NCI-H1048 (cell line): ENCODE measurements around the gene TP53.
A peak's percentile ranks its signal among the peaks of the same experiment; 100 is the strongest.

Experiments
- DNase-seq: peaks from one replicate; lab custom pipeline; 2025; lab: John Stamatoyannopoulos, UW

TP53 gene

DNA sequence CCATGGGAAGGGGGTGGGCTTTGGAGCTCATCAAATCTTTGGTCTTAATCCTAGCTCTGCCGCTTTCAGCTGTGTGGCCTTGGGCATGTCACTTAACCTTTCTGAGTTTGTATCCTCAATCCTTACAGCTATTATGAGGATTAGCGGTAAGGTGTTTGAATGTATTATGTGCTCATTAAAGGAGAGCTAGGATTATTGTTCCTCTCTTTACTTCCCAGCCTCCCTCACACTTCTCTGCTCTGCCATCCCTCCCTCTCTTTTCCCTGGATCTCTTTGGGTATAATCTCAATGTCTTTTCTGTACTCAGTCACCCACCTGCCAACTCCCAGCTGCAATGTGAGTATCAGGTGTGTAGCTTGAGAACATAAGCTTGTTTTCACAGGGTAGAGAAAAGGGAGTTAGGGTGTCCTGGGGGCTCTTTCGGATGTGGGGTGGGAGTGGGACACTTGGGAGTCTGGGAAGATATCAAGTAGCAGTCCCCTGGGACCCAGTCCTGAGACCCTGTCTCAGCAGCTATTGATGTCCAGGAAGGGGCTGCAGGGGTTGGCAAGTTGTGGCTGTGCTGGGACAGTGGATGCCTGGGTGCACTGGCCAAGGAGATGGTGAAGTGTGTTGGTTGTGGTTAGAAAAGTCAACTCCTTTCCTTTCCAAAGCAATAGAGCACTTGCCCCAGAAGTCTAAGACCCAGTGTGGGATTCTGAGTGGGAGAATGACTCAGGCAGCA is 19.5 kb upstream of the TP53 start:
- DNase-seq = no peak

DNA sequence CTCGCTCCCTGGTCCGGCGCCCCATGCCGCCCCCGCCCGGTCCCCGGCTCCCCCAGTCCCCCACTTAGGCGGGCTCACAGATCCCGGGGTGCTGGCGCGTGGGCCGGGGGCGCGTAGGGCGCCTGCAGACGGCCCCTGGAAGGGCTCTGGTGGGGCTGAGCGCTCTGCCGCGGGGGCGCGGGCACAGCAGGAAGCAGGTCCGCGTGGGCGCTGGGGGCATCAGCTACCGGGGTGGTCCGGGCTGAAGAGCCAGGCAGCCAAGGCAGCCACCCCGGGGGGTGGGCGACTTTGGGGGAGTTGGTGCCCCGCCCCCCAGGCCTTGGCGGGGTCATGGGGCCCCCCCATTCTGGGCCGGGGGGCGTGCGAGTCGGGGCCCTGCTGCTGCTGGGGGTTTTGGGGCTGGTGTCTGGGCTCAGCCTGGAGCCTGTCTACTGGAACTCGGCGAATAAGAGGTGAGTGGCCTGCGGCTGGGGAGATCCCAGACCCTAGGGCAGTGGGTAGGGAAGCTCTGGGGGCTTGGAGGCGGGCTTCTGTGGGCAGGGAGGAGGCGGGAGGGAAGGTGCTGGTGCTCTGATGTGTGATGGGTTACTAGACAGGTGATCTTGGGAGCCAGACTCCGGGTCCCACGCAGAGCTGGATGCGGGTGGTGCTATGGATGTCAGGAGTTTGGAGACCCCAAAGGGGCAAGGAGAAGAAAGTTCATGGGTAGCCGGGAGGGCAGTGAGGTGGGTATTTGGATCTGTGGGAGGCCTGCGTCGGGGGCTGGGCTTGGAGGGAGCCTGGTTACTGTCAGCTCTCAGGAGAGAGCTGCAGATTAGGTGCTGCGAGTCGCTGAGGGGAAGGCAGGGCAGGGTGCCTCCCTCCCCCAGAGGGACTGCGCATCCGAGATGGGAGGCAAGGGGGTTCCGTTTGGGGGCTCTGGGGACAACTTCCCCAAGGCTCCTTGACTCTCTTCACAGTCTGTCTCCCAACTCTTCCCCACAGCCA is 18.3 kb upstream of the TP53 start:
- DNase-seq = no peak

DNA sequence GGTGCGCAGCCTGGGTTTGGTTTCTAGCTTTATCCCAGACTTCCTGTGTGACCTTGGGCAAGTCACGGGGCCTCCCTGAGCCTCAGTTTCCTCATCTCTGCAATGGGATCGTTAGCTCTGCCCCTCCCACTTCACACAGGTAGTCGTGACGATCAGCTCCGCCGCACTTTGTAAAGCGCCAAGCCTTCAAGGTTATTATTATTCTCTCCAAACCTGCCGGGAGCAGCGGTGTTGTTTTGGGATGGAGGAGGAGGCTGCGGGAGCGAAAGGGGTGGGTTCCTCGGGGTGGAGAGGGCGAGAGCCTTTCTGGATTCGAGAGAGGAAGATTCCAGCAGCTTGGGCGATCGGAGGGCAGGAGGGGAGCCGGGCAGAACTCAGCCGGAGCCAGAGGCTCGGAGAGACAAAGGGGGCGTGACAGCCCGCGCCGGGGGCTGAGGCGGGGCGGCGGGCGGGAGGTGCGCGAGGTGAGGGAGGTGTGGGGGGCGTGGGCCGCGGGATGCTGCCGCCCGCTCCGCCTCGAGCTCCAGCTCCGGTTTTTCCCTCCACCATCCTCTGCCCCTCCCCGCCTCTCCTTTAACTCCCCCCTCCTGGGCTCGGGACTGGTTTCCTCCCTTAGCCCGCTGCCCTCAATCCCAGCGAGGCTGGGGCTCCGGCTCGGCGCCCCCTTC is 17.4 kb upstream of the TP53 start, which contains the start of gene EFNB3:
Gene EFNB3 (plus strand): TSS at position 602 of the 668 bp plus-strand sequence. CDS start 397 bp downstream, outside the sequence.
- DNase-seq = peak; percentile 49

DNA sequence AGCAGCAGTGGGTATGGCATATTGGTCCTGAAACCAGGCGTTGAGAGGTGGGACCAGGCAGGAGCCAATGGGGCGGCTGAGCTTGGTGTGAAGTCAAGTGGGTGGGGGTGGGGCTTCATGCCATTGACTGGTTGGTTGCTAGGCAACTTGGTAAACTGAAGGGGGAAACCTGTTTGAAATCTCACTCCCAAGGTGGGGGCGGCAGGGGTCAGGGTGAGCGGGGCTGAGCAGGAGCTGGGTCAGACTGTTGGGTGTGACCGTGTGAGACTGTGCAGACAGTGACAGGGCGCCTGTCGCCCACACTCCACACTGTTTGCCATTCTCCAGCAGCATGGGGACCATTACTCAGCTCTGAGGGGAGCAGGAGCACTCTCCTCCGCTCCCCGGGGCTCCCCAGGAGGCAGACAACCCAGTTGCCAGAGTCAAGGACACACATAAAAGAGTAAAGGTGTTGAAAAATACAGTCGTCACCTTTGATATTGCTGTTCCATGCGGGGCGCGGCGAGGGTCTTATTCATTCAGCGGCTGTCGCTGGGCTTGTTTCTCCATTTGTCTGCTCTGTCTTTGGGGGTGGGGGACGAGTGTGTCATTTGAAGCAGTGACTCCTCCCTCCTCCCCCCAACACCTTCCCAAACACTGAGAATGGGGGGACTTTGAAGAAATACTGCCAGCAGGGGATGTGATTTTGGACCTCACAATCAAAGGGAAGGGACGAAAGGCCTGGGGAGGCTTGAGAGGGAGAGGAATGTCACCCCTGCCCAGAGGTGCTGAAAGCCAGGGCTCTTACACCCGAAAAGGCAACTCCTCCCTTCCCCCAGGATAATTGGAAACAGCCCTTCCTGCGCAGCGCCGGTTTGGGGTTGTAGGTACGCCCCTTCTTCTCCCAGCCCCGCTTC is 16.5 kb upstream of the TP53 start:
- DNase-seq = peak; percentile 46

DNA sequence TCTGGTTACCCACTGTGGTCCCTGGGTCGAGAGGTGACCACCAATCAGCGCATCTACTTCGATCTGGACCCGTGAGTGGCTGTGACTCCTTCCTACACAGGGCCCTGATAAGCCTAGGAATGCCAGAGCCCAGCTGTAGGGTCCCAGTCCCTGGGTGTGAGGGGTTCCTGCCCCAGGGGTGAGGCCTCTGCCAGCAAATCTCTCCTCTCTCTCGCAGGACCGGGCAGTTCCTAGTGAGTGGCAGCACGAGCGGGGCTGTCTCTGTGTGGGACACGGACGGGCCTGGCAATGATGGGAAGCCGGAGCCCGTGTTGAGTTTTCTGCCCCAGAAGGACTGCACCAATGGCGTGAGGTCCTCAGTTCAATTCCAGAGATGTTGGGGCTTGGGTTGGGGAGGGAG is 15.5 kb upstream of the TP53 start:
- DNase-seq = no peak

DNA sequence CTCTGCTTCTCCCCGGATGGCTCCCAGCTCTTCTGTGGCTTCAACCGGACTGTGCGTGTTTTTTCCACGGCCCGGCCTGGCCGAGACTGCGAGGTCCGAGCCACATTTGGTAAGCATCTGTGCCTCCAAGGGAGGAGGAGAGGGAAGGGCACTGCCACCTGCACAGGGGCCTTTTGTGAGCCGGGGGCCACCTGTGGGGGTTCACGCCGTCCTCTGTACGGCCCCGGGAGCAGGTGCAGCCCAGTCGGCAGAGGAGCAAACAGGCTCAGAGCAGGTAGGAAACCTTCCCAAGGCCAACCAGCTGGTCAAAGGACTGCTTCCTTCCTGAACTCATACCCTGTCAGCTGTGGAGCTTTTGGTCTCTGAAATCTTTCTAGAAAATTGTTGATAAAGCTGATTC is 14.4 kb upstream of the TP53 start:
- no peak for DNase-seq

DNA sequence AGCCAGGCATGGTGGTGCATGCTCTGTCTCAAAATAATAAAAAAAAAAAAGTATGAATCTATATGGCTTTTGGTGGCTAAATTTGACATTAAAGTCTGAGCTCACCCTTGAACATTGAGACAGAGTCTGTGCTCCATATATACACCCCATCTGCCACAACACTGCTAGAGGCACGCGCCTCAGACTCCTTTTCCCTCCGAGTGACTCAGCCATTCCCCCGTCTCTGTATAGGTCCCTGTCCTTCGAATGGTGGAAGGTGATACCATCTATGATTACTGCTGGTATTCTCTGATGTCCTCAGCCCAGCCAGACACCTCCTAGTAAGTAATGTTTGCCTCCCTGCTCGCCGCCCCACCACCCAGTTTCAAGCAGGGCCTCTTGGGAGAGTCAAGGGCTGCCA is 13.2 kb upstream of the TP53 start:
- no peak for DNase-seq

DNA sequence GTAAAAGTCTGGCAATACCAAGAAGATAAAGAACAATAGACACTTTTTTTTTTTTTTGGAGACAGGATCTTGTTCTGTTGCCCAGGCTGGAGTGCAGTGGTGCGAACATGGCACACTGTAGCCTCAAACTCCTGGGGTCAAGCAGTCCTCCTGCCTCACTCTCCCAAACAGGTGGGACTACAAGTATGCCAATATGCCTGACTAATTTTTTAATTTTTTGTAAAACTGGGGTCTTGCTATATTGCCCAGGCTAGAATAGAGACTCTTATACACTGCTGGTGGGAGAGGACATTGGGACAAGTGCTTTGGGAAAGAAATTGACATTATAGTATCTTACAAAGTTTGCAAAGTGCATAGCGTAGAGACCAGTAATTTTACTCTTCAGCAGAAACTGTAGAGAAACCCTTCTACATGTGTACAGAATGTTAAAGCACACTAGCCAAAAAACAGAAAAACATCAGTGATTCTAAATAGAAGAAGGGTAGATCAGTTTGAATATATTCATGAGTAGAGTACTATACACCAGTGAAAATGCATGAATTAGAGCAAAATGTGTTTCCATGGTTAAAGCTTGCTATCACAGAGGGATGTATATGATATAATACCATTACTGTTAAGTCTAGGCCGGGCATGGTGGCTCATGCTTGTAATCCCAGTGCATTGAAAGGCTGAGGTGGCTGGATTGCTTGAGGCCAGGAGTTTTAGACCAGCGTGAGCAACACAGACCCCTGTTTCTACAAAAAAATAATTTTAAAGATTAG is 10.7 kb upstream of the TP53 start:
- DNase-seq = no peak

DNA sequence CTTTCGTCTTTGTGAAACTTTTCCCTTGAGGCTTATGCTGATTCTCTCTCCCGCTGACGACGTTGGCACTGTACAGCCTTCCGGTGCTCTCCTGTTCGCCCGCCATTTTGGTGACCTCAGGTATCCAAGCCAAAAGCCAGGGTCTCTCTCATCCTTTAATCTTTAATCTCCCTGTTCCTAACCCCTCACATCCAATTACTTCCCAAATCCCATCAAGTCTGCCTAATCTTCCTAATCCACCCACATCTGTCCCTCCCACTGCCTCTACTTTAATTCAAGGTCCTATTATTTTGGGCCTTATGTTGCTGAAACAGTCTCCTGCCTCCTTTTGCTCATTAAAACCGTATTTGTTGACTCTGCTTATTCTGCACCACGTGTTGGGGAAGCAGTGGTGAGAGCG is 8.3 kb upstream of the TP53 start:
- DNase-seq = no peak

DNA sequence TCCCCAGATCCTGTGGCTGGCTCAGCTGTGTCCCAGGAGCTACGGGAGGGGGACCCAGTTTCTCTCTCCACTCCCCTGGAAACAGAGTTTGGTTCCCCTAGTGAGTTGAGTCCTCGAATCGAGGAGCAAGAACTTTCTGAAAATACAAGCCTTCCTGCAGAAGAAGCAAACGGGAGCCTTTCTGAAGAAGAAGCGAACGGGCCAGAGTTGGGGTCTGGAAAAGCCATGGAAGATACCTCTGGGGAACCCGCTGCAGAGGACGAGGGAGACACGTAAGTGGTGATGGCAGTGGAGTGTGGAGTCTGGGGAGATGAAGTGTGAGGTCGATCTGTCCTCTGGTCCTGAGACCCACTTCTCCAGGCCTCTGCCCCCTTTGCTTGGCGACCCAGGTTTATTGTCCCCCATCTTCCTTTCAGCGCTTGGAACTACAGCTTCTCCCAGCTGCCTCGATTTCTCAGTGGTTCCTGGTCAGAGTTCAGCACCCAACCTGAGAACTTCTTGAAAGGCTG is 1.6 kb upstream of the TP53 start:
- DNase-seq = no peak

DNA sequence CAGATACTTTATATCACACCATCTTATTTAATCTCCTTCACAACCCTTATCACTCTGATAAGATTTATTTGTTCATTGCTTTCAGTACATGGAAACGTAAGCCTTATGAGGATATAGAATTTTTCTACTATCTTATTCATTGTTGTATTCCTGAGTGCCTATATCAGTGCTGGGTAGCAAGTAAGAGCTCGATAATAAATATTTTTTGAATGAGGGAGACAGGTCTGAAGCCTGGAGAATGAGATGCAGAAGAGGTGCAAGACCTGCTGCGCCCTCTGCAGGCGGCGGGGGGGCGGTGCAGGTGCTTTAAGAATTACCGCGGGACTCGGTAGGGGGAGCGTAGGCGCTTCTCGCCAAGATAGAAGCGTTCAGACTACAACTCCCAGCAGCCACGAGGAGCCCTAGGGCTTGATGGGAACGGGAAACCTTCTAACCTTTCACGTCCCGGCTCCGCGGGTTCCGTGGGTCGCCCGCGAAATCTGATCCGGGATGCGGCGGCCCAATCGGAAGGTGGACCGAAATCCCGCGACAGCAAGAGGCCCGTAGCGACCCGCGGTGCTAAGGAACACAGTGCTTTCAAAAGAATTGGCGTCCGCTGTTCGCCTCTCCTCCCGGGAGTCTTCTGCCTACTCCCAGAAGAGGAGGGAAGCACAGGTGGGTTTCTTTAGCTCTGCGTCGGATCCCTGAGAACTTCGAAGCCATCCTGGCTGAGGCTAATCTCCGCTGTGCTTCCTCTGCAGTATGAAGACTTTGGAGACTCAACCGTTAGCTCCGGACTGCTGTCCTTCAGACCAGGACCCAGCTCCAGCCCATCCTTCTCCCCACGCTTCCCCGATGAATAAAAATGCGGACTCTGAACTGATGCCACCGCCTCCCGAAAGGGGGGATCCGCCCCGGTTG is 868 bp upstream of the TP53 start, which contains the start of gene WRAP53:
Gene WRAP53 (plus strand): TSS at position 570 of the 900 bp plus-strand sequence. CDS start 172 bp downstream, at position 742.
- DNase-seq = peak; percentile 93

DNA sequence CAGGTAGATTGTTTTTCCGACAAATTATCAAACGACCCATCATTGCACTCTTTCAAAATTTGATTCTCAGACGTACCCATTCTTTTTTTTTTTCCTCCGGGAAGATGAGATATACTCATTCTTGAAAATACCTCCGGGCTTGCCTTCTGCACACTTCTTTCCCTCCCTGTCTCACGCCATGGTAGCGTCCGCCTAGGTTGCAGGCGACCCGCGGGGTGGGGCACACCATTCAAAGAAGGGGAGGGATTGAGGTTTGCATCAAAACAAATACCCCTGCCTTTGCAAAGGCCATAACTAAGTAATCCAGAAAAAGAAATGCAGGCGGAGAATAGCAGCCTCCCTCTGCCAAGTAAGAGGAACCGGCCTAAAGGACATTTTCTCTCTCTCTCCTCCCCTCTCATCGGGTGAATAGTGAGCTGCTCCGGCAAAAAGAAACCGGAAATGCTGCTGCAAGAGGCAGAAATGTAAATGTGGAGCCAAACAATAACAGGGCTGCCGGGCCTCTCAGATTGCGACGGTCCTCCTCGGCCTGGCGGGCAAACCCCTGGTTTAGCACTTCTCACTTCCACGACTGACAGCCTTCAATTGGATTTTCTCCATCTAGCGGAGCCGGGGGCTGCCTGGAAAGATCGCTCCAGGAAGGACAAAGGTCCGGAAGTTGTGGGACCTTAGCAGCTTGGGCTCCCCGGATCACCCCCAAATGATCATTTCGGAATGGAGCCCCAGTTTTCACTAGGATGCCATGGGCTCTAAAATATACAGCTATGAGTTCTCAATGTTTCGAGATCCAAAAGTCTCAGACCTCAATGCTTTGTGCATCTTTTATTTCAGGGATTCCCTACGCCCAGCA is 843 bp downstream of the TP53 start:
- peak; percentile 76 for DNase-seq

DNA sequence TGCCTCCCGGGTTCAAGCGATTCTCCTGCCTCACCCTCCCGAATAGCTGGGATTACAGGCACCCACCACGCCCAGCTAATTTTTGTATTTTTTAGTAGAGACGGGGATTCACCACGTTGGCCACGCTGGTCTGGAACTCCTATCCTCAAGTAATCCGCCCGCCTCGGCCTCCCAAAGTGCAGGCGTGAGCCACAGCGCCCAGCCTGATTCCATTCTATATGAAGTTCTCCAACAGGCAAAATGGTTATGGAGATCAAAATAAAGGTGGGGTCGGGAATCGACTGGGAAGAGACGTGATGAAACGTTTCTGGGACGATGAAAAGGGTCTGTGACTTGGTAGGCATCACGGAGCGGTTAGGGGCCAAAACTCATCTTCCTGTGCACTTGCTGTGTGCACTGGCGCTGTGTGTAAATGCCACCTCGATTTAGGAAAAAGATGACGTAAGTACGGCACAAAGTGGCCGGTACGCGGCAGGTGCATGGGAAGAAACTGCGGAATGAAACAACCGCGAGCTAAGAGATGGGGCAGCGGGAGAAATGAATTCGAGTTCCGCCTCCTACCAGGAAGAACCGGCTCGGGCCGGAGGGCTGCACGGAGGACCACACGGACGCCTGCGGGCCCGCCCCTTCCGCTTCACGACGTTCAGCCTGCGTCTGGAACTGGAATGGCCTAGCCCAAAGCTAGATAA is 1.6 kb downstream of the TP53 start:
- peak; percentile 85 for DNase-seq

DNA sequence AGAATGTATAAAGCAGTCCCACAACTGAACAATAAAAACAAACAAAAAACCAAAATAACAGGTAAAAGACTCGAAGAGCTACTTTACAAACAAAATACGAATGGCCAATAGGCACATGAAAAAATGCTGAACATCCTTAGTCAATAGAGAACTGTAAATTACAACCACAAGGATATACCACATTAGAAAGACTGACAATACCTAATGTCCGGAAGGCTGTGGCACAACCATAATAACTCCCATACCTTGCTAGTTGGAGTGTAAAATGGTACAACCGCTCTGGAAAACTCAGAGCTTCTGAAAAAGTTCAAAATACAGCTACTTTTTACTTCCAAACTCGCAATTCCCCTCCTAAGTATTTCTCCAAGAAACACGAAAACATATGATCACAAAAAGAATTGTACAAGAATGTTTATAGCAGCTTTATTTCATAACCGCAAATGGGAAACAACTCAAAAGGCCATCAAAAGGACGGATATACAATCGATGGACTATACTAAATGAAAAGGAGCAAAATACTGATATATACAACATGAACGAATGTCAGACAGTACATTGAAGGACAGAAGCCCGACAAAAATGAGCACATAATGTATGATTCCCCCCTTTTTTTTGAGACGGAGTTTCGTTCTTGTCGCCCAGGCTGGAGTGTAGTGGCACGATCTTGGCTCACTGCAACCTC is 2.3 kb downstream of the TP53 start:
- no peak for DNase-seq

DNA sequence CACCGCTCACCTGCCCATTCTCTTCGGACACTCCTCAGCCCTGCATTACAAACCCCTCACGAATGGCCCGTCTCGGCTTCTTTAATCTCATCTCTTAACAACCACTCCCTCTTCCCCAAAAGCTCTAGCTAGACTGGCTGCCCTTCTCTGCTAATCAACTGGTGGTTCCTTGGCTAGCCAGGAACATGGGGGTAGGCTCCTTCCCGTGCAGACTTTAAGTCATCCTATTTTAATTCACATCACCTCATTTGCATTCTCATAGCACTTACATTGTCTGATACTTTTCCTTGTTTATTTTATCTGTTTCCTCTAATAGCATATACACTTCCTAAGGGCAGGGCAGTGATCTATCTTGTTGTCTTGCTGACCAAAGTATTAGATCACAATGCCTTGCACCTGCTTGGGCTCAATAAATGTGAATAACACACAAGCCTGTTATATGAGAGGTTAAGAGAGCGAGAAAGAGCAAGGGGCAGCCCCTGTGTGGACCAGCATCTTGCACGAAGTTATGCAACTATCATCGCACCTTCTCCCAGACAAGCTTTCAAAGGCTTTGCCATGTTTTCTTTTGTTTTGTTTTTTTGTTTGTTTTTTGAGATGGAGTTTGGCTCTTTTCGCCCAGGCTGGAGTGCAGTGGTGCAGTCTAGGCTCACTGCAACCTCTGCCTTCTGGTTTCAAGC is 9.8 kb downstream of the TP53 start:
- DNase-seq = no peak

DNA sequence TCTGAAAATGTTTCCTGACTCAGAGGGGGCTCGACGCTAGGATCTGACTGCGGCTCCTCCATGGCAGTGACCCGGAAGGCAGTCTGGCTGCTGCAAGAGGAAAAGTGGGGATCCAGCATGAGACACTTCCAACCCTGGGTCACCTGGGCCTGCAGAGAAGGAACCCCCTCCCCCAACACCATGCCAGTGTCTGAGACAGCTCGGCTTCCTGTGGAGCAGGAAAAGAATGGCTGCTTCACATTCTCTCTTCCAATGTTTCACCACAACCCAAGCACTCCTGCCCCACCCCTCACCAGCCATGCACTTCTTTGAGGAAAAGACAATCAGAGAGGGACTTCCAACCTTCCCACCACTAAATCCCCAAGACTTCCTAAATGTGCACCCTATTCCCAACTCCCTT is 10.8 kb downstream of the TP53 start:
- DNase-seq = no peak

DNA sequence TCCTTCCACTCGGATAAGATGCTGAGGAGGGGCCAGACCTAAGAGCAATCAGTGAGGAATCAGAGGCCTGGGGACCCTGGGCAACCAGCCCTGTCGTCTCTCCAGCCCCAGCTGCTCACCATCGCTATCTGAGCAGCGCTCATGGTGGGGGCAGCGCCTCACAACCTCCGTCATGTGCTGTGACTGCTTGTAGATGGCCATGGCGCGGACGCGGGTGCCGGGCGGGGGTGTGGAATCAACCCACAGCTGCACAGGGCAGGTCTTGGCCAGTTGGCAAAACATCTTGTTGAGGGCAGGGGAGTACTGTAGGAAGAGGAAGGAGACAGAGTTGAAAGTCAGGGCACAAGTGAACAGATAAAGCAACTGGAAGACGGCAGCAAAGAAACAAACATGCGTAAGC is 12.4 kb downstream of the TP53 start:
- no peak for DNase-seq
